NCI-H2227 (cell line): ENCODE measurements around the gene EMID1.
A peak's percentile ranks its signal among the peaks of the same experiment; 100 is the strongest.

Experiments used
- DNase-seq: peaks from one replicate; lab custom pipeline; 2025; ENCODE audit not compliant: unreplicated experiment; lab: John Stamatoyannopoulos, UW

EMID1 gene

GRCh38 chr22:29258407-29259252 lies 52.9 kb downstream of the EMID1 start:
- DNase-seq, result no peak

GRCh38 chr22:29259253-29259899 lies 53.7 kb downstream of the EMID1 start:
- DNase-seq, result no peak

GRCh38 chr22:29260031-29260560 lies 54.4 kb downstream of the EMID1 start:
- DNase-seq, result no peak

- DNase-seq, result no peak
Measured at GRCh38 chr22:29260601-29261315, 55.1 kb downstream of the EMID1 start.

- DNase-seq, result no peak
Measured at GRCh38 chr22:29263791-29264276, 58.1 kb downstream of the EMID1 start.

- DNase-seq, result no peak
Measured at GRCh38 chr22:29265305-29265704, 59.6 kb downstream of the EMID1 start.

- no peak for DNase-seq
Measured at GRCh38 chr22:29265929-29266328, 60.2 kb downstream of the EMID1 start.

- DNase-seq, result no peak
Measured at GRCh38 chr22:29266564-29267461, 61.1 kb downstream of the EMID1 start.

GRCh38 chr22:29267462-29267857 lies 61.8 kb downstream of the EMID1 start:
- no peak for DNase-seq

- DNase-seq, result peak; percentile 93
Measured at GRCh38 chr22:29267858-29268510, 62.3 kb downstream of the EMID1 start, which contains the start of the genes EWSR1 and RHBDD3. Gene EWSR1, plus strand, starts transcription at chr22:29268268. Its CDS starts 69 bp downstream, at chr22:29268337. Gene RHBDD3, minus strand, starts transcription at chr22:29267981. Its CDS starts 2,355 bp downstream, at chr22:29265626.

GRCh38 chr22:29268511-29269229 lies 63.0 kb downstream of the EMID1 start:
- peak; percentile 65 for DNase-seq

GRCh38 chr22:29269230-29269604 lies 63.5 kb downstream of the EMID1 start:
- DNase-seq, result no peak

- no peak for DNase-seq
Measured at GRCh38 chr22:29269731-29270474, 64.2 kb downstream of the EMID1 start.

- DNase-seq, result no peak
Measured at GRCh38 chr22:29270475-29271271, 65.0 kb downstream of the EMID1 start.

- no peak for DNase-seq
Measured at GRCh38 chr22:29272624-29273023, 66.9 kb downstream of the EMID1 start.

- no peak for DNase-seq
Measured at GRCh38 chr22:29275167-29275566, 69.5 kb downstream of the EMID1 start.

GRCh38 chr22:29275819-29276565 lies 70.3 kb downstream of the EMID1 start:
- DNase-seq, result no peak
